Measurements from ENCODE around the gene CRLF3.

The CRLF3 gene

DNA sequence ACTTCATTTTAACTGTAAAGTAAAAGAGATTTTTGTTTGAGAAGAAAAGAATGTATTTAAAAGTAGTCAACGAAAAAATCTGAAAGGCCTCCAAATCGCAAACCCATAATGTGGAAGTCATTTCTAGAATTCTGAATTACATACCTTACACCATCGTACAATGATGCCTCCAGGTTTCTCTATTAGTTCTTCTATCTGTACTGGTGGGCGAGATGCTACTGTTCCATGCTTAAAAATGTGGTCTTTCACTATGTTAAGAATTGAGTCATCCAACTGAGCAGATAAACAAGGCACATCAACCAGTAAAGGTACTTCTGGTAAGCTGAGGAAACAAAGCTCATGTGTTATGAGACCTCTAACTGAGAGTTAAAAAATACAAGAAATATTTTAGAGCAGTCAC is 28.5 kb downstream of the CRLF3 start:
- Histone ChIP-seq H3K9ac (ENCODE audit: low read length) (no peak overlapping the region), H2BK15ac (ENCODE audit: low read depth, poor library complexity, severe bottlenecking) (no peak overlapping the region), H3K14ac (ENCODE audit: low read length in 2 of 2) (no peak overlapping the region), H3K23ac (ENCODE audit: low read length in 2 of 2) (no peak overlapping the region), H2AFZ (ENCODE audit: low read depth, low read length) (no peak overlapping the region), H2AK5ac (ENCODE audit: low read length, severe bottlenecking) (no peak overlapping the region), H3K4ac (ENCODE audit: low read depth in 1 of 2, low read length in 2 of 2) (no peak overlapping the region), H2BK12ac (ENCODE audit: low read length in 2 of 2) (no peak overlapping the region), H3K79me1 (replicated peaks; ENCODE audit: low read length, poor library complexity, severe bottlenecking) (peaks cover 3% of the 10 kb centered on the region), H2BK120ac (ENCODE audit: low read depth, low read length) (no peak overlapping the region), H4K91ac (ENCODE audit: low read length) (no peak overlapping the region), H4K8ac (ENCODE audit: low read length) (no peak overlapping the region), H3K4me2 (ENCODE audit: low read length, poor library complexity, severe bottlenecking) (no peak overlapping the region), H3K27ac (ENCODE audit: low read length, poor library complexity, severe bottlenecking) (no peak overlapping the region), H3K9me3 (ENCODE audit: control insufficient read depth, low read length) (no peaks in the 10 kb centered on the region), H3K4me3 (ENCODE audit: insufficient read depth in 1 of 2, low read depth in 1 of 2, low read length in 2 of 2) (no peak overlapping the region), H3K36me3 (ENCODE audit: control insufficient read depth in 1 of 2, insufficient read depth in 2 of 2, low read depth in 1 of 2, low read length in 2 of 2) (peaks cover 31 to 74% of the 10 kb centered on the region in 2 experiments), H3K27me3 (ENCODE audit: control insufficient read depth in 1 of 2, insufficient read depth in 1 of 2, low read length in 2 of 2) (no peaks in the 10 kb centered on the region), H2BK5ac (ENCODE audit: low read depth, low read length, poor library complexity, severe bottlenecking) (no peak overlapping the region), H3K4me1 (ENCODE audit: control insufficient read depth, insufficient read depth, low read depth, low read length) (no peaks in the 10 kb centered on the region), H3K18ac (ENCODE audit: low read depth in 1 of 2, low read length in 2 of 2) (no peak overlapping the region)
- DNase-seq = no peak
- 96% methylated on average over 4 of the region's 4 CpGs for WGBS

DNA sequence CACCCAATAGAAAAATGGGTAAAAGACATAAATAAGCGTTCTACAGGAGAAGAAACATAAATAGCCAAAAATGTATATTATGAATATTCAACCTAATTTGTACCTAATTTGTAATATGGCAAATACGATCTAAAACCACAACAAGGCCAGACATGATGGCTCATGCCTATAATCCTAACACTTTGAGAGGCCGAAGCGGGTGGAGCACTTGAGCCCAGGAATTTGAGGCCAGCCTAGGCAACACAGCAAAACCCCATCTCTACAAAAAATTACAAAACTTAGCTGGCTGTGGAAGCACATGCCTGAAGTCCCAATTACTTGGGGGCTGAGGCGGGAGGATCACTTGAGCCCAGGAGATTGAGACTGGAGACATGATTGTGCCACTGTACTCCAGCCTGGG is 30.1 kb downstream of the CRLF3 start:
- peaks cover 6% of the 10 kb centered on the region for H3K79me1 ChIP-seq (replicated peaks; ENCODE audit: low read length, poor library complexity, severe bottlenecking)
- no peak overlapping the region for H2BK15ac ChIP-seq (ENCODE audit: low read depth, poor library complexity, severe bottlenecking)
- no peak overlapping the region for H2AFZ ChIP-seq (ENCODE audit: low read depth, low read length)
- DNase-seq = no peak
- no peak overlapping the region for H3K4me2 ChIP-seq (ENCODE audit: low read length, poor library complexity, severe bottlenecking)
- H4K8ac ChIP-seq (ENCODE audit: low read length) = no peak overlapping the region
- H3K27ac ChIP-seq (ENCODE audit: low read length, poor library complexity, severe bottlenecking) = no peak overlapping the region
- no peak overlapping the region for H3K14ac ChIP-seq (ENCODE audit: low read length in 2 of 2)
- H2BK120ac ChIP-seq (ENCODE audit: low read depth, low read length) = no peak overlapping the region
- no peaks in the 10 kb centered on the region for H3K27me3 ChIP-seq (ENCODE audit: control insufficient read depth in 1 of 2, insufficient read depth in 1 of 2, low read length in 2 of 2)
- H3K23ac ChIP-seq (ENCODE audit: low read length in 2 of 2) = no peak overlapping the region
- no peak overlapping the region for H3K18ac ChIP-seq (ENCODE audit: low read depth in 1 of 2, low read length in 2 of 2)
- no peak overlapping the region for H4K91ac ChIP-seq (ENCODE audit: low read length)
- H3K4me3 ChIP-seq (ENCODE audit: insufficient read depth in 1 of 2, low read depth in 1 of 2, low read length in 2 of 2) = no peak overlapping the region
- no peak overlapping the region for H3K4ac ChIP-seq (ENCODE audit: low read depth in 1 of 2, low read length in 2 of 2)
- WGBS = 93% methylated on average over 4 of the region's 5 CpGs
- no peaks in the 10 kb centered on the region for H3K4me1 ChIP-seq (ENCODE audit: control insufficient read depth, insufficient read depth, low read depth, low read length)
- no peaks in the 10 kb centered on the region for H3K9me3 ChIP-seq (ENCODE audit: control insufficient read depth, low read length)
- H2BK12ac ChIP-seq (ENCODE audit: low read length in 2 of 2) = no peak overlapping the region
- no peak overlapping the region for H2AK5ac ChIP-seq (ENCODE audit: low read length, severe bottlenecking)
- no peak overlapping the region for H3K9ac ChIP-seq (ENCODE audit: low read length)
- peaks cover 33 to 81% of the 10 kb centered on the region in 2 experiments for H3K36me3 ChIP-seq (ENCODE audit: control insufficient read depth in 1 of 2, insufficient read depth in 2 of 2, low read depth in 1 of 2, low read length in 2 of 2)
- no peak overlapping the region for H2BK5ac ChIP-seq (ENCODE audit: low read depth, low read length, poor library complexity, severe bottlenecking)

DNA sequence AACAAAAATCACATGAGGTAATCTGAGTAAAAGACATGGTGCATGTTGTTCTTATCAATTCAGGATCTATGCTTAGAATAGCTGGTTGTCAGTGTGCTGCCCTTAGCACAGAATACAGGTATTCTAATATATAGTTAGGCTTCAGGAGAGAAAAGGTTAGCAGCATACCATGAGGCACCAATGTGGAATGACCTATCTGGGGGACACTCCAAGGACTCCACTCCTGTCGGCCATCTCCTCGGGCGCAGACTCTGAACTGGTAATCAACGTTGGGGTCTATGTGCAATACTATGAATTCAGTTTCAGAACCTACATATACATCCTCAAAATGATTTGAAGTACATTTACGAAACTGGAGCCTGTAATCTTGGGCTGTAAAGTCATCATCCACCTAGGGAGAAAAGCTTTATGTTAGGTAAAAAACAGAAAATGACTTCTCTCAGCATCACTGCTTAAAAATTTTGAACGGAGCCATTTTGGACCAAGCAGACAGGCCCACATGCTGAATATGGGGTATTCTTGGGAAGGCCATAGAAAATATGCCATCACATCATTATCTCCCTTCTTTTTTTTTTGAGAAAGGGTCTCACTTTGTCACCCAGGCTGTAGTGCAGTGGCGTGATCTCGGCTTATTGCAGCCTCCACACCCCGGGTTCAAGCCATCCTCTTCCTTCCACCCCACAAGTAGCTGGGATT is 31.1 kb downstream of the CRLF3 start:
- Histone ChIP-seq H3K9ac (ENCODE audit: low read length) (no peak overlapping the region), H4K8ac (ENCODE audit: low read length) (no peak overlapping the region), H2BK15ac (ENCODE audit: low read depth, poor library complexity, severe bottlenecking) (no peak overlapping the region), H3K18ac (ENCODE audit: low read depth in 1 of 2, low read length in 2 of 2) (no peak overlapping the region), H3K4me3 (ENCODE audit: insufficient read depth in 1 of 2, low read depth in 1 of 2, low read length in 2 of 2) (no peak overlapping the region), H2BK12ac (ENCODE audit: low read length in 2 of 2) (no peak overlapping the region), H2BK5ac (ENCODE audit: low read depth, low read length, poor library complexity, severe bottlenecking) (no peak overlapping the region), H3K27ac (ENCODE audit: low read length, poor library complexity, severe bottlenecking) (no peak overlapping the region), H4K91ac (ENCODE audit: low read length) (no peak overlapping the region), H3K27me3 (ENCODE audit: control insufficient read depth in 1 of 2, insufficient read depth in 1 of 2, low read length in 2 of 2) (no peaks in the 10 kb centered on the region), H2BK120ac (ENCODE audit: low read depth, low read length) (no peak overlapping the region), H3K79me1 (replicated peaks; ENCODE audit: low read length, poor library complexity, severe bottlenecking) (peaks cover 6% of the 10 kb centered on the region), H3K4me2 (ENCODE audit: low read length, poor library complexity, severe bottlenecking) (no peak overlapping the region), H3K9me3 (ENCODE audit: control insufficient read depth, low read length) (no peaks in the 10 kb centered on the region), H3K36me3 (ENCODE audit: control insufficient read depth in 1 of 2, insufficient read depth in 2 of 2, low read depth in 1 of 2, low read length in 2 of 2) (peaks cover 33 to 88% of the 10 kb centered on the region in 2 experiments), H3K14ac (ENCODE audit: low read length in 2 of 2) (no peak overlapping the region), H3K4ac (ENCODE audit: low read depth in 1 of 2, low read length in 2 of 2) (no peak overlapping the region), H3K4me1 (ENCODE audit: control insufficient read depth, insufficient read depth, low read depth, low read length) (no peaks in the 10 kb centered on the region), H3K23ac (ENCODE audit: low read length in 2 of 2) (no peak overlapping the region), H2AFZ (ENCODE audit: low read depth, low read length) (no peak overlapping the region), H2AK5ac (ENCODE audit: low read length, severe bottlenecking) (no peak overlapping the region)
- DNase-seq = no peak
- 99% methylated on average over 9 of the region's 9 CpGs for WGBS

DNA sequence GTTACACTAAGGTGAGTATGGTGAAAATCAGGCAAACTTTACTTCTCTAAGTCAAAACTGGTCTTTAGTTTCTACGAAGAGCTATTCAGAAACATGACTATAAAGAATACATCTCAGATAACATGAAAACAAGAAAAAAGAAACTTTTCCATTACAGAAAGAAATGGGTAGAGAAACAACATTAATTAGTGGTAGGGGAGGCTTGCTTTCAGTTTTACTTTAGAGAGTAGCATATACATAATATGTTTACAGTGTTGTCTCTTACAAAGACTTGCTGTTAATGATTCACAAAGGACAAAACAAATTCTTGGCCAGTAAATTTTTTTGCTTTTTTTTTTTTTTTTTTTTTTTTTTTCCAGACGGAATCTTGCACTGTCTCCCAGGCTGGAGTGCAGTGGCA is 34.2 kb downstream of the CRLF3 start:
- Histone ChIP-seq H2BK120ac (ENCODE audit: low read depth, low read length) (no peak overlapping the region), H3K14ac (ENCODE audit: low read length in 2 of 2) (no peak overlapping the region), H3K4me1 (ENCODE audit: control insufficient read depth, insufficient read depth, low read depth, low read length) (peaks cover 2% of the 10 kb centered on the region), H3K23ac (ENCODE audit: low read length in 2 of 2) (no peak overlapping the region), H3K4me3 (ENCODE audit: insufficient read depth in 1 of 2, low read depth in 1 of 2, low read length in 2 of 2) (no peak overlapping the region), H3K9me3 (ENCODE audit: control insufficient read depth, low read length) (no peaks in the 10 kb centered on the region), H2AFZ (ENCODE audit: low read depth, low read length) (no peak overlapping the region), H2BK12ac (ENCODE audit: low read length in 2 of 2) (no peak overlapping the region), H3K79me1 (replicated peaks; ENCODE audit: low read length, poor library complexity, severe bottlenecking) (peaks cover 7% of the 10 kb centered on the region), H3K4me2 (ENCODE audit: low read length, poor library complexity, severe bottlenecking) (no peak overlapping the region), H4K8ac (ENCODE audit: low read length) (no peak overlapping the region), H3K18ac (ENCODE audit: low read depth in 1 of 2, low read length in 2 of 2) (no peak overlapping the region), H3K36me3 (ENCODE audit: control insufficient read depth in 1 of 2, insufficient read depth in 2 of 2, low read depth in 1 of 2, low read length in 2 of 2) (peaks cover 30 to 88% of the 10 kb centered on the region in 2 experiments), H3K27me3 (ENCODE audit: control insufficient read depth in 1 of 2, insufficient read depth in 1 of 2, low read length in 2 of 2) (no peaks in the 10 kb centered on the region), H2AK5ac (ENCODE audit: low read length, severe bottlenecking) (no peak overlapping the region), H2BK15ac (ENCODE audit: low read depth, poor library complexity, severe bottlenecking) (no peak overlapping the region), H4K91ac (ENCODE audit: low read length) (no peak overlapping the region), H3K9ac (ENCODE audit: low read length) (no peak overlapping the region), H2BK5ac (ENCODE audit: low read depth, low read length, poor library complexity, severe bottlenecking) (no peak overlapping the region), H3K4ac (ENCODE audit: low read depth in 1 of 2, low read length in 2 of 2) (no peak overlapping the region), H3K27ac (ENCODE audit: low read length, poor library complexity, severe bottlenecking) (no peak overlapping the region)
- peak; percentile 49 for DNase-seq
- 0% methylated on average over 1 of the region's 2 CpGs for WGBS

Data from mesenchymal stem cell (in vitro differentiated cells and primary cell).